CD4-positive, alpha-beta T cell treated with Interleukin-6 at 100 ng/mL for 8 hours (primary cell): ENCODE results near the gene PRKG1.

Experiments
- DNase-seq: peaks from one replicate; pipeline ENCODE4 v3.0.0-alpha.2; 2020; ENCODE audit warnings: mixed read lengths, low spot score

PRKG1 gene

DNA sequence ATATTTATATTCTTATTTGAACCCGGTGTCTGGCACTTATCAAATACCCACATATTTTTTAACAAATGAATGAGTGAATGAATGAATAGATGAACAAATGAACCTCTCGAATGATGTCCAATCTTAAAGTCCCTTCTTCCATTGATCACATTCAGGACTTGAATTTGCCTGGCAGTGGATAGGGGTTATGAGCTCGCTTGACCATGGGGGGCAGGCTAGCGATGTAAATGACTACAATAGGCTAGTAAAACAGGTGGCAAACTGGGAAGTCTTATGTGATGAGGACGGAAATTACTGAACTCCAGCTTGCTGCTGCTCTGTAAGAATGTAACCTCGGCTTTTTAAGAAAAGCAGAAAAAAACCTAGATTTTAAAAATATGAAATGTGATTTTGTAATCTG is 992.1 kb downstream of the PRKG1 start:
- no peak for DNase-seq

DNA sequence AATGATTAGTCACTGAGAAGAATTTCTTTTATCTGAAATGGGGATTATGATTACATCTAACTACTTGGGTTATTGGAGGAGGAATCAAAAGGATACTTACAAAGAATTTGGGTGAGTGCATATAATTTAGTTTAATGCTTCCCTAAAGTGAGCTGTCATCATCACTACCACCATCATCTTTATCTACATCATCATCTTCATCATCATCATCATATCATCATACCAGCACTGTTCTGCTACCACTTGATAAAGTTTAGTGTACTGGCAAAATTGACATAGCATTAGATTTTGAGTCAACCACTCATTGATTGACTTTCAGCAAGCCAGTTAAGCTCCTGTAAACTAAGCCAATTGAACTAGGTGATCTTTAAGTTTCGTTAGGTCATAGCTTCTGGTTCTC is 994.2 kb downstream of the PRKG1 start:
- no peak for DNase-seq

GRCh38 chr10:52071814-52072213 is 997.5 kb downstream of the PRKG1 start:
- no peak for DNase-seq

- DNase-seq: no peak
These were observed 1000.3 kb downstream of the PRKG1 start for GRCh38 chr10:52074505-52075026.

DNA sequence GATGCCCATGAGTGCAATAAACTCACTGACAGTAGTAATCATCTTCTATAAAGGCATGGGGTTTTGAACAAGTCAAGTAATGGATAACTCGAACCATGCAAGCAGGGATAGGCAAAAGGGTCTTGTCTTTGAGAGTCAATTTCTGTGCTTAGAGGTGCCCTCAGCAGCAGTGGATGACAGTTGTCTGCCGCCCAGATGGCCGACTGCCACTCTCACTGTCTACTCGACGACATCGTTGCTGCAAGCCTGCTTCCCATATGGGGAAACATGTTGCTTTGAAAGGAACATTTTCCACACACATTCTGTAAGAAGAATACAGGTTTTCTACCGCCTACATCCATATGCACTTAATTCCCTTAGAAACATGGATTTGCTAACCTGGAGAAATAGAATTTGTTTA is 1003.5 kb downstream of the PRKG1 start:
- DNase-seq: no peak

- no peak for DNase-seq
These were observed 1004.2 kb downstream of the PRKG1 start for GRCh38 chr10:52078397-52078937.

DNA sequence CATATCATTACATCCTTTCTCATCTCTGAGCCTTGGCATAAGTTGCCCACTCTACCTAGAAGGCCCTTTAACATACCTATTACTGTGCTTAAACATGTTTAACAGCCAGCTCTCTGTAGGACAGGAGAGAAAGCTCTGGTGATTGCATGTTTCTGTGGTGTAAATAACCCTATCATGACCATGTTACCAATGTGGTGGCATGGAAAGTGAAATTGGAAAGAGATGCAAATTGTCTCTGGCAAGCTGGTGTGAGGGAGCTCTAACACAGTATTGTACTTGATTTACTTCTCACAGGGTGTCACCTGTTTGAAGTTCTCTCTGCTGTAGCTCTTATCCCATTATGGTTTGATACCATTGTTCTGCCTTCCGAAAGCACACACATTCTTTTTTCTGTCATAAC is 1008.0 kb downstream of the PRKG1 start:
- no peak for DNase-seq

DNA sequence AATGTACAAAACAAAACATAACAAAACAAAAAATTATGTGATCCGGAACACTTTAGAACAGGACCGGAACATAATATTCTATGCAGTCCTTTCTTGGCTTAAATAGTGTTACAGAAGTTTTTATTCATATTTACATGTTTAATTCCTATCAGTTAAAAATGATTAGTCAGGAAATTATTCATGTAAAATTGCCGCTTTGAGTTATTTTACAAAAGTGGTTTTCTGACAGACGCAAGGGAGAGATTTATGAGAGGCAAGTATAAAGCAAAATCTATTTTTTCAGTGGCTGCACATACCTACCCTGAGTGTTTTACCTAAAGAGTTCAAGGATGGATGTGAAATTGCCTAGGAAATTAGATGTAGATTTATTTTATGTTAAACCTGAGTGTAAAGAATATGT is 1009.1 kb downstream of the PRKG1 start:
- no peak for DNase-seq

DNA sequence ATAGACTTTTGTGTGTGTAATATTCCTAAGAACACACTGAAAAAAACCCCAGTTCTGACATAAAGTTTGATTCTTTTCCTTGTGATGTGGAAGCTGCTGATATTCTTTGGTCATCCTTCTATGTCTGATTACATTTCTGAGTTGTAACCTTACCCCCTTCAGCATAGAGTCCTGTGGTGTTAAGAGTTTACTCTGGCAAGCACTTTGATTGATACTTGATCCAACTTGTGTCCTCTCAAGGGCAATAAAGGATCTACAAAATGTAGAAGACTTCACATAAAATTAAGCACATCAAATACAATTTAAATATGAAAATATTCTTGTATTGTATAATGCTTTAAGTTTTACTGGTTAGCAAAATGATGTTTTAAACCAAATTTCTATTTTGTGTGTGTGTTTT is 1018.1 kb downstream of the PRKG1 start:
- no peak for DNase-seq

DNA sequence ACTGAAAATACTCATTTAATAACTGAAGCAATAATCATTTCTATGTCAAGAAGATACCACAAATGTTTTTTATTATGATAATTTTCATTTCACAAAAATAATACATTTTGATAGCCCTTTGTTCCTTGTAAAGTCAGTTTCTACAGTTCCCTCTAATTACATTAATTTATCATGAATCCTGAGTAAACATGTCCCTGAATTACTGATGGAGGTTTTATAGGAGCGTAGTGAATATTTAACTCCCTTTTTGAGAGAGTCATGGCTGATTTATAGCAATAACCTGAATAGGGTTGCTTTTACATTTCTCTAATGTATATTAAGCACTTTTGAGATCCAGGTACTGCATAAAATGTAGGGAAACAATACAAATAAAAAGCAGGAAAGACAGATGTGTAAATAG is 1023.8 kb downstream of the PRKG1 start:
- DNase-seq: no peak

GRCh38 chr10:52099026-52099600 is 1024.8 kb downstream of the PRKG1 start:
- no peak for DNase-seq

DNA sequence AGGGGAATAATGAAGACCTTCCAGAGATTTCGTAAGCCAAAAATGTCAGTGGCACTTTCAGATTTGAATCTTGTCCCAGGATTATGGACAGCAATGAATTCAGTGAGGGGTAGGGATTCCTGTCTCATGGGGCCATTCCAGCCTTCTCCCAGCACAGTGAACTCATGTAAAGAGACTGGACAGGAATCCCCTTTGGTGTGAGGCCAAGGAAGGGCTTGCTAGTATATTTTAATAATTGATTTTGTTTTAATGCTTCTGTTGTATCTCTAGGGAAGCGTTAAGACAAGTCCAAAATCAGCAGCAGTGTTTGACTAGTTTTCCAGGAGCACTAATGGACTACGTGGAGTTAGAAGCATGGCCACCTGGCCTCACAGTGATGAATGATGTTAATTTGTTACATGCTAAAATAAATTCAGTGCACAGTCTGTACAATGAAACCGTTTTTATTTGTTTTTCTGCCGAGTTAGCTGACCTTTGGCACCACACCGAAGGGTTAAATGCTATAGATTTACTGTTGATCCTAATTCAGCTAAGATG is 1025.8 kb downstream of the PRKG1 start:
- DNase-seq: no peak

GRCh38 chr10:52105301-52105700 is 1031.0 kb downstream of the PRKG1 start:
- DNase-seq: no peak

GRCh38 chr10:52106011-52106410 is 1031.7 kb downstream of the PRKG1 start:
- no peak for DNase-seq

DNA sequence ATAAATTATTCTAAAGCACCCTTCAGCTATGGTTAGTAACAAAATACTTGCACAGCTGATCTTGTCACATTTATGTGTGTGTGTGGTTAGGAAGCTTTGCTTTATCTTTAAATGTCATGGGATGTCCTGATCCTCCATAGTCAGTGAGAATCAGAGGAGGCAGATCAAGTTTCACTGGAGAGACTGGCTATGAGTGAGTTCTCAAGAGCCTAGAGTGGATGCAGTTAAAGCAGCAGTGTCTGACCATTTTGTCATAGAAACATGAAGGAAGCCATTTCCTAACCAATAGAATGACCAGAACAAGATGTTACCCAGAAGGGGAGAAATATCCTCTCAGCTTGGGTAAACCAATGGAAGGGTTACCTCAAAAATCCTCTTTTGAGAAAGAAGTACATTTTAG is 1032.6 kb downstream of the PRKG1 start:
- DNase-seq: no peak

DNA sequence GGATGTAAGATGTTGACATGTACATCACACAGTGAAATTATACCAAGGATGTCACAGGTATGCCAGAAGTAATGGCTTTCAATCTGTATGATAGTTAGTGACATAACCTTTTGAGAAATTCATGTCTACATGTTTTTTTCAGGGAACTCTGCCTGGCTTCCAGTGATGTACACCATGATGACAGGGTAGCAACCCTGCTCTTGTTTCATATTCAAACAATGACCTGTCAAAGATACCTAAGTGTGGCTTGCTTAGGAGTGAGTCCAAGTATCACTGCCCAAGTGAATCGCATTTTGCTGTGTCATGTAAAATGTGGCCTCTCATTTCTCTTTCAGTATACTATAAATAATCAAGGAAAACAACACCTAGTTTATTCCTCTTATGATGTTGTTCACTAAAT is 1033.9 kb downstream of the PRKG1 start:
- no peak for DNase-seq

DNA sequence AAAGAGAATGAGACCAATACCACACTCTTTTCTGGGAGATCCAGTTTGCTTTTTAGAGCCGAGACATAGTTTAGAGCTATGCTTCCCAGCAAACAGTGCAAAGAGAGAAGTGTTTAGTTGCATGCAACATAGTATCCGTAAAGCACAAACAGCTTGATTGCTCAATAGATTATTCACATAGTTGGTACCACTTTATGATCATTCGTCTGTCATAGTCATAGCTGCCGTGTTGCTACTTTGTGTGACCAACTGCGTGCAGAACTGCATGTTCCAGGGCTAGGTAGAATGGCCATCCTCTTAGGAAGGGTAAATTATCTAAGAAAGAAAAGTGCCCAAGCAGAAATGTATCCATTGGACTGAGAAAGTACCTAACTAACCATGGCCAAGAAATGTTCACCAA is 1036.3 kb downstream of the PRKG1 start:
- no peak for DNase-seq

DNA sequence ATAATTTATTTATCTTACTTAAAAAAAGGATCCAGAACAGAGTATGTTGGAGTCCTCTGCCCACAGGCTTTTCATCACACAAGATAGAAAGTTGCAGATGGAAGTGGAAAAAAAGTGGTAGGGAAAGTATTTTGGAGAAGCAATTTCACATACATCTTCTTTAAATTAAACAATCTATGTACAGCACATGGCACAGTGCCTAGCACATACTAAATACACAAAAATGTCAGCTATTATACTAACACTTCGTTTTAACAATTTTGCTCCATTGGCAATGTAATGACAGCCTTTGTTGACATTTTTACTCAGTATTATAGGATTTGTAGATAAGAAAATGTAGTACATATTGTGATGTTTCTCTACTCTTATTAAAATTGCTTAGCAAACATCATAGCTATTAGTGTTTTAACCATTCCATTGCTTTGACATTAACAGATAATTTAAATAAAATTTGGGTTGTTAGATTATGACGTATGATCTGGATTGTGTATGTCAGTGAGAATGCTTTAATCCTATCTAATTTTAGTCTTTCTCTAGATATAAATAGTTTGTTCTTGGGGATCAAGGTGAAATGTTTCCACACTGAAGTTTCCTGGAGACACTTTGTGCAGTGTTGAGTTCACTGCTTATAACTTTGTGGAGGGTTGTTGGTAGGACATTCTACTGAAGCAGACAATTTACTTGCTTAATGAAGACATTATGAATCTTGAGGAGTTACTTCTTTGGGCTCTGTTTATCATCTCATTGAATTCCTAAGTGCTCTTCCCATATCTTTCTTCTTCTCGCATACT is 1037.0 kb downstream of the PRKG1 start:
- no peak for DNase-seq

DNA sequence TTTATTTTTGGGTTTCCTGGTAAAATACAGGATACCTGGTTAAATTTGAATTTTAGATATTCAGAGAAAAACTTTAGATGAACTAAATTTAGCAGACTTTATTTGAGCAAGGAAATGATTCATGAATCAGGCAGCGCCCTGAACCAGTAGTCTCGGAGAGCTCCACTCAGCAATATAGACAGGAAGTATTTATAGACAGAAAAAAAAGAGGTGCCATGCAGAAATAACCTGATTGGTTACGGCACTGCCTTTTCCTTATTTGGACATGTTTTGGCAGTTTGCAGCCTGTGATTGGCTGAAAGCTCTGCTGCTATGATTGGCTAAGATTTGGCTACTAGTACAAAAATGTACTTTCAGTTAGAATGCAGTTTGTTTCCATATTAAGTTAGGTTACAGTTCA is 1041.5 kb downstream of the PRKG1 start:
- no peak for DNase-seq

GRCh38 chr10:52119507-52119906 is 1045.2 kb downstream of the PRKG1 start:
- DNase-seq: no peak

- no peak for DNase-seq
These were observed 1047.4 kb downstream of the PRKG1 start for GRCh38 chr10:52121688-52122087.

- DNase-seq: no peak
These were observed 1053.9 kb downstream of the PRKG1 start for GRCh38 chr10:52128056-52128683.
